ENCODE measurements around the gene TIGD6.

DNA sequence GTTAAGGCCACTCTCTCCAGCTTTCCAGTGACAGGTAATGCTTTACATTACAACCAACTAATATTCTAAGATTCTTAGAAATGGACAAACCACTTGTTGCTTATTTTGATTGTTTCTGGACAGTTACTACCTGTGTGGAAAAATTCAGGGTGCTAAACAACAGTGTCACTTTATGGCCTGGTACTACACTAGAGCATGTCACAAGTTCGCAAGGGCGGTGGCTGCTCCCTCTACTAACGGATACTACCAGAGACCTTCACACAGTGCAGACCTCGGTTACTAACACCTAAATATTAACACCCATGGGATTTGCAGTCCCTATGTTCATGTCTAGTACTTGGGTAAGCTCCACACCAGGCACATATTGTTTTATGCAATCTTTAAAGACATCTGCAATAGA, 13.5 kb upstream of the TIGD6 start:
- TF ChIP-seq, protein P1, sequence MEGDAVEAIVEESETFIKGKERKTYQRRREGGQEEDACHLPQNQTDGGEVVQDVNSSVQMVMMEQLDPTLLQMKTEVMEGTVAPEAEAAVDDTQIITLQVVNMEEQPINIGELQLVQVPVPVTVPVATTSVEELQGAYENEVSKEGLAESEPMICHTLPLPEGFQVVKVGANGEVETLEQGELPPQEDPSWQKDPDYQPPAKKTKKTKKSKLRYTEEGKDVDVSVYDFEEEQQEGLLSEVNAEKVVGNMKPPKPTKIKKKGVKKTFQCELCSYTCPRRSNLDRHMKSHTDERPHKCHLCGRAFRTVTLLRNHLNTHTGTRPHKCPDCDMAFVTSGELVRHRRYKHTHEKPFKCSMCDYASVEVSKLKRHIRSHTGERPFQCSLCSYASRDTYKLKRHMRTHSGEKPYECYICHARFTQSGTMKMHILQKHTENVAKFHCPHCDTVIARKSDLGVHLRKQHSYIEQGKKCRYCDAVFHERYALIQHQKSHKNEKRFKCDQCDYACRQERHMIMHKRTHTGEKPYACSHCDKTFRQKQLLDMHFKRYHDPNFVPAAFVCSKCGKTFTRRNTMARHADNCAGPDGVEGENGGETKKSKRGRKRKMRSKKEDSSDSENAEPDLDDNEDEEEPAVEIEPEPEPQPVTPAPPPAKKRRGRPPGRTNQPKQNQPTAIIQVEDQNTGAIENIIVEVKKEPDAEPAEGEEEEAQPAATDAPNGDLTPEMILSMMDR (IDR thresholded peaks at IDR 0.05) = no peak
- no peak for TF ChIP-seq POLR2A (IDR thresholded peaks at IDR 0.05)
- no peak for TF ChIP-seq EP300 (IDR thresholded peaks at IDR 0.05; ENCODE audit: low read depth)

Measured in transverse colon (tissue), 3 donors.